T-helper 9 cell (primary cell): Measurements from ENCODE around the gene BCL11B.

ENCODE experiments used
- DNase-seq: peaks from one replicate; pipeline ENCODE4 v3.0.0-alpha.2; 2020

BCL11B gene

DNA sequence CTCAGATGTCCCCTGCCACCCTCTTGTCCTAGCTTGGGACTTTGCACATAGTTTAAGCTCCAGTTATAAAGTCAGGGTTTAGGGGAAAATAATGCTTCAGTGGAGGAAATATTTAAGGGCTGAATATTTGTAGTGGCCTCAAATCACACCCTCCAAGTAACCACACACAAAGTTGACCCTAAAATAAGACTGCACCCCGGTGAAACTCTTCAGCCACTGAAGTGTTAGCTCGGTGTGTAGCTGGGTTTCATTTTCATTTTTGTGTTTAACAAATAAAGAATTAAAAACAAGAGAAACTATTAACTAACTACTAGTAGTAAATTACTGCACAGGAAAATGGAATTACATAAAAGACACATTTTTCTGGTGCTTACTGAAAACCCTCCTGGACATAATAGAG, 14.8 kb upstream of the BCL11B start:
- DNase-seq: no peak

DNA sequence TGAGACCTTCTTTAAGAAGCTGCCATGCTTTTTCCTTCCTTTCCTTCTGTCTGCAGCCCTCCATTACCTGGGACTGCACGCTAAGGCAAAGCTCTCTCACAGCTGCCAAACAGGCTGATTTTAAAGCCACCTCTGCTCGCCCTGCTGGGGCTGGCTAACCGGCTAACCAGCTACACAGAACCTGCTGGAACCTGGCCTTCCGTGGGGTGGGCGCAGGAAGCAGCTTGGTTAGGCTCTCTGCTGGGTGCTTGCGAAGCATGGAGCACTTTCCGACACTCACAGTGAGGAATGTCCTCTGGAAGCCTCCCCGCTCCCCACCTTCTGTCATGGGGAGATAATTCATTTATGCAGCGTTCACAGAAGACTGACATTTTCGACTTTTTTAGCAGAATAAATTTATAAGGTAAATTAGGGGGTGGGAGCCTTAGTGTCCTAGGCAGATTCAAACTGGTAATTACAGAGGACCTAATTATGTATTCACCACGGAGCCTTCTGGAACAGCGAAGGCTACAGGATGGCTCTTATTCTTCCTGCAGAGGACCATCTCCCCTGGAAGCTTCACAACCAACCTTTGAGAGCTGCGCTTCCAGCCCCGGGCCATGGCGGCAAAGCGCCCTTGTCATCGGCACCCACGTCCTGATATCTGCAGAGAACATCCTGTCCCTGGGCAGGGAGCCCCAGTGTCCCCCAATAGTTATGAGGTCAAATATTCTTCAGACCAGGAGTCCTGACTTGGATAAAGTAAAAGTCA, 12.4 kb upstream of the BCL11B start:
- DNase-seq: no peak

DNA sequence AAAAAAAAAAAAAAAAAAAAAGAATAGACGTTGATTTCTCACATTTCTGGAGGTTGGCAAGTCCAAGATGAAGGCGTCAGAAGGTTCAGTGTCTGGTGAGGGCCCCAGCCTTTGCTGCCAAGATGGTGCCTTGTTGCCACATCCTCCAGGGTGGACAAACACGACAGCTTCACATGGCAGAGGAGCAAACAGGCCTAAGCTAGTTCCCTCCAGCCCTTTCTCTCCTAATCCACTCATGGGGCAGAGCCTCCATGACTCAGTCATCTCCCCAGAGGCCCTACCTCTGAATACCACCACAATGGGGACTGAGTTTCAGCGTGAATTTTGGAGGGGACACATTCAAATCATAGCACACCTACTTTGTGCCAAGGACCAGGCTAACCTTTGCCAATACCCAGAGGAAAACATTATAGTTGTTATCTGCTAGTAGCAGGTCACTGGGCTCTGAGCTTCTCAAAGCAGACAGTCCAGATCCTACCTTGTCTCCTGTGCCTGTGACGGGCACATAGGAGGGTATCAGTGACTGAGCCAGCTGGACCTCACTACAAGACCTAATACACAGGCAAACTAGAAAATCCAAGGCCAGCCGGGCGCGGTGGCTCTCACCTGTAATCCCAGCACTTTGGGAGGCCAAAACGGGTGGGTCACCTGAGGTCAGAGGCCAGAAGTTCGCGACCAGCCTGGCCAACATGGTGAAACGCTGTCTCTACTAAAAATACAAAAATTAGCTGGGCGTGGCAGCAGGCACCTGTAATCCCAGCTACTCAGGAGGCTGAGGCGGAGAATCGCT, 10.5 kb upstream of the BCL11B start:
- no peak for DNase-seq

DNA sequence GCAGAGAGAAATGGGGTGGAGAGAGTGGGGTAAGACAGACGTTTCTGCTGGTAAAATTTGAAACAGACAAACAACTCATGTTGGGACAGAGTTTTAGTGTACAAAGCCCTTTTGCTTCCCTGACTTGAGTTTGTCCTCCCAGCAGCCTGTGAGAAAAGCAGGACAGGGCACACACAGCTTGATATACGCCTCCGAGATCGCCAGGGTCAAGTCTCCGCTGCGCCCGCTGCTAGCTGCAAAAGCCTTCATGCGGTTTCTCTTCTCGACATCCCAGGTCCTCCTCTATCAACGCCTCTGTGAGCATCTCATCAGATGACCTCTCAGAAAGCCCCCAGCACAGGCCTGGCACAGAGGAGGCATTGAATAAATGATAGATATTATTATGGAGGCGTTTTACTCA, 9.4 kb upstream of the BCL11B start:
- DNase-seq: no peak

DNA sequence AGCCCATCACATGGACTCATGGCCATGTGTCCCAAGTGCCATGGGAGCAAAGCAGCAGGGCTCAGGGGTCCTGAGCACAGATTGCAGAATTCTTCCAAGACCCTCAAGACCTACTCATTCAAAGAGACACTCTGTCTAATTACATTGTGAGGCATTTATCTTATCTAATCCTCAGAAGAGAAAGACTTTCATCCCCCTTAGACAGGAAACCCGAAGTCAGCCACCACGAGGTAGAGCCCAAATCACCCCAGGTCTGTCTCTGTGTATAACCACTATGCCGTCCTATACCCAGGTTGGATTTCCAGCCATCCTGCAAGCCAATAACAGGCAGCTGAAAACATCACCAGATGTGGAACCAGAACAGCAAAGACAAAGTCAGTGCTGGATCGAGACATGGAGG, 8.9 kb upstream of the BCL11B start:
- no peak for DNase-seq

DNA sequence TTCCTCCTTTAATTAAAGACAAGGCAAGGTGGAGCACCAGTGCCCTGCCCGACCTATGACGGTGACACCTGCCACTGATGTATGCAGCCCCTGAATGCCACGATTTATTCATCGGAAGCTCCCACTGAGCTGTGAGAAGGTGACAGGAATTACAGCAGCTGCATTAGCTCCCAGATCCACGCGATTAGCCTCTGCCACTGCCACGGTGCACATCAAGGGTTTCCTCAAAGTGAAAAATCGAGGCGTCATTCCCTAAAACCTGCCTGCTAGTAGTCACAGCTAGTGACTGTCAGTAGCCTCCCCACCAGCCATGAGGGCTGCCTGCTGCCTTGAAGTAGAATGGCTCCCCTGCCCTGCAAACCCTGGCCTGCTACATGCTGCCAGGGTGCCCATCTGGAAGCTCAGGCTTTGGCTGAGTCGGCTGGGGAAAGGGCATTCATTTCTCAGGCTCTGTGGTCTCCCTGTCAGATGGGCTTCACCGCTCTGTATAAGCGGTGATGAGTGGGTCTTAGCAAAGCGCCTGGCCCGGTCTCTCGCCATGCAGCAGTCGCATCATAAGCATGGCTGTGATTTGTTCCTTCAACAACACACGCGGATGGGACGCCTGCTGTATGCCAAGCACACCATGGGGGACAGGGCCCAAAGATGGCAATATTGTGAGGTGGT, 8.2 kb upstream of the BCL11B start:
- no peak for DNase-seq

DNA sequence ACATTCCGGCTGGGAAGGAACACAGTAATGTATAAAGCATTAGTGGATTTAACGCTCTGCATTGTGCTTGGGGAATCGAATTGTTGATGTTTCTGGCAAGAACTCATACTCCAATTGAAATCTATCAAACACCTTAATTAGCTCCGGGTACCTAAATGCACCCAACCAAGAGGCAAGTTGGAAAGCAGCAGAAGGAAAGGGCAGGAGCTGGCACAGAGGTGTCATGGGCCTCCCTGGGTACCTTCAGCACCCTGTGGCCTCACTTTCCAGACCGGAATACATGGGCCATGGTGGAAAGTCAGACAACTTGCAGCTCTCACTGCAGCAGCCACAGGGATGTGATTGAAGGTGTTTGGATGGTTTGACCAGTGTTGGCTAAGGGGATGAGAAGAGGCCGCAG, 6.8 kb upstream of the BCL11B start:
- DNase-seq: no peak

DNA sequence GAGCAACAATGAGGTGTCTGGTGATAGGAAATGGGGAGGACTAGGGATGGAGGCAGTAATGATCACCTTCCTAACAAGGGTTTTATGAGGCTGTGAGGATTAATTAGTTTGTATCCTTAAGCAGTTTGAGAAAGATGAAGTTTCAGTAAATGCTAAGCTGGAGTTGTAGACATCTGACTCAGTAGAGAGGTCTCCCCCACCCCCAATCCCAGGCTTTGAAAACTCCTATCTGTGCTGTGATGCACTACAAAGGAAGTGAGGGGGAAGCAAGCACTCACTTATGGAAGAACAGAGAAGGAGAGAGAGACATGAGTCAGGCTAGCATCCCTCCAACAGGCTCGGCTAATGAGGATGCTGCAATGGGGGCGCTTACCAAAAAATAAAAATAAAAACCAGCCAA, 5.5 kb upstream of the BCL11B start:
- DNase-seq: no peak

DNA sequence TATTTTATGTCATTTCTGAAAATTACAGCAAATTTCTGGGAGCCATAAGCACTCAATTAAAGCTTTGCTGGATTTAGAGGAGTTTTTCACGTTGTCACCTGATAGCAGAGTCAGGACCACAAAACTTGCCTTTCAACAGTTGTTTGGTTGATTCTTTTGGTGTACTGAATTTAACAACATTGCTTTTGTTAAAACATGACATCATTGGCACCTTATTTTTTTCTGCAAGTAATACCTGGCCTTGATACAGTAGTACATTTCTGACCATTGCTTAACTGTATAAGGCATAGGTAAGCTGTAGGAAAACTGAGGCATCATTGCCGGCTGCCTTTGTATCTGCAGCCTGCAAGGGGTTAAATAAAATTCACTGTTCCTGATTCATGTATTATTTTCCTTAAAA, 4.5 kb upstream of the BCL11B start:
- DNase-seq: no peak

DNA sequence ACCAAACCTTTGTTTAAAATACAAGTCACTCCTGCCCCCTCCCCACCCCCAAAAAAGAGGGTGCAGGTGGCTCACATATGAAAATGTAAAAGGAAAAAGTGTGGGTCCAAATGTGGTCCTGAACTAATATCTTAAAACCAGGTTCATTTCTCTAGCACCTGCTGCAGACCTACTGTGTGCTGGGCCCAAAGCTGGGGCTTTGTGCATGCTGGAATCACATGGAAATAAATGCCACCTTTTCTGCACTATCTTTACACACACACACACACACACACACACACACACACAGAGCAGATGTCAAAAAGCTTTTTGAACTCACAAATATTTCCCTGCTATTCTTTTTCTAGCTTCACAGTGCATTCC, 3.2 kb upstream of the BCL11B start:
- DNase-seq: no peak

DNA sequence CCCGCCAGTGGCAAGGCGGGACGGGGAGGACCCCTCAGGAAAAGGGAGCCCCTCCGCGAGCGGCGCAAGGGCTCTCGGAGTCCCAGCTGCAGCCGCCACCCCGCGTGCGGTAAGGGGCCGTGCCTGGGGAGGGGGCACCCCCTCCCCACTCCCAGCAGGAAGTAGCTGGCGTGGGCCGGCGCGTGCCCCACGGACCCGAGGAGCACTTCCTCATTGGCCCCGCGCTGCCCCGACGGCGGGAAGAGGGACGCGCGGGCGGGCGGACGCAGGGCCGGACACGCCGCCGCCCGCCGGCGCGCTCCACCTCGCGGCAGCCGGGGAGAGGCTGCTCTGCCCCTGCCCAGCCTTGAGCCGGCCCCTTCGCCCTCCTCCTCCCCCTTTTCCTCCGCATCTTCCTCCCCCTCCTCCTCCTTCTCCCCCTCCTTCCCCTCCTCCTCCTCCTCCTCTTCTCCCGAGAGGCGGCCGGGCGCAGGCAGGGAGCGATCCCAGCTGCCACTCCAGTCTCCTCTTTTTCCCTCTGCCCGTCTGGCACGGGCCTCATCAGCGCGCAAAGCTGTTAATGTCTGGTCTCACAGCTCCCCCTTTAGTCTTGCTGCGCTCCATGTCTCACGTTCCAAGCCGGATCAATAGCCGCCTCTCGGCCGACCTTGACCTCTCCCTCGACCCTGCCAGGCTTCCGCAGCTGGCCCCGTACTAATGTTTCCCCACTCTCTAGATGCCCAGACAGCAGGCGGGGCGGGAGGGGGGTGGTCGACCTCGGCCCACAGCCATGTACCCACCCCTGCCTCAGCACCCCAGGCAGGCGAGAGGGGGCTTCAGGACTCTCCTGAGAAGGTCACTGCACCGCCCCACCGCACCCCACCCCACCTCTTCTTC, 2.6 kb upstream of the BCL11B start:
- peak; percentile 41 for DNase-seq

DNA sequence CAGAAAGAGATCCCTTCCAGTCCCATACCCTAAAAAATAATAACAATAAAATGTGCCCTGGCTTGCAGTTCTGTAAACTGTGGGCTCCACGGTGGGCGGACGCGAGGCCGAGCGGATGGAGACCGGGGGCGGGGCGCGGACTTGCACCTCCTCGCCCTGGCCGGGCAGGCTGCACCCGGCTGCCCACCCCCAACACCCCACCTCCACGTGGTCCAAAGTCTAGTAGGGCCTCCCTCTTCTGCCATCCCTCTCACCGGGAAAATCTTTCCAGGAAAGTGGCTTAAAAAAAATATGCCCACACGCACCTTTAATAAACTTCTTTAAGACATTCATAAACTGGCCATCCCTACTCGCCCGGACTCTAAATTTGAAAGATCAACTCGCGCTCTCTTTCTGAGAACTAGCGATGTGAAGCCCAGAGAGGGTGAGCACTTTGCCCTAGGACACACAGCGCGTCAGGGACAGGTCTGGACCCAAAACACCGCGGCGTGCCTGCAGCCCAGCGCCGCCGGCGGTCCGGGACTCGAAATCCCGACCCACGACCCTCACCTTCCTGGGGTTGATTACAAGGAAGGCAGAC, 1.9 kb upstream of the BCL11B start:
- DNase-seq: no peak

DNA sequence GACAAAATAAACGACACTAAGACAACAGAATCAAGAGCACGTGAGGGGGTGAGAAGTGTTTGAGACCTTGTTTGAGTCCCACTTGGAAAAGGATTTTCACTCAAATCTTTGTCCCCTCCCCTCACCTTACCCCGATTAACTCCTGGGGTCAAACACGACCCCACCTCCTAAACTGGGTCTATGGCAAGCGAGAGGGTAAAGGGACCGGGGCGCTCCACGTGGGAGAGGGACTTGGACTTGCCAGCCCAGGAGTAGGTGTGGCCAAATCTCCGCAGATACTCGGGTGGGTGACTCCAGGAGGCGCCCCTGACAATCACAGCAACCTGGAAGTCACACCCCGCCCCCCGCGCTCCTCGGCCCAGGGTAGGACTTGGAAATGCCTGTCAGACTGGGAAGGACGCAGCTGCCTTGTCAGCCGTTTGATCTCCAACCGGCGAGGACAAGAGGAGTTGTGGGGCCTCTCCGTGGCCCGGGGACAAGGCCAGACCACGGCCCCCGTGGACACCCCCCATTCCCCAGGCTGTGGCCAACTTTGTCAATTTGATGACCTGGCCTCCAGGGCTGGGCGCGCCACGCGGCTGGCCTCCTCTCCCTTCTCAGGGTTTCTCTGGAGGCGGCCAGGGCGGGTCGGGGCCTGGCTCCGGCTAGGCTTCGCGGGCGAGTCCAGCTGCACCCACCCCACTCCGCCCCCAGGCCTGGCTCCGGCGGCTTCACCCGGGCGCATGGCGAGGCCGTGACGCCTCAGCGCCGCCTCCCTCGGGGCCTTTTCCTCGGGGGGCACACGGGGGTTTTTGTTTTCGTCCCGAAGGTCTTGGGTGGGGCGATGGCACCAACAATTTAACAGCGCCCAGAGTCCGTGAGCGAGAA, 1.1 kb upstream of the BCL11B start:
- DNase-seq: no peak

DNA sequence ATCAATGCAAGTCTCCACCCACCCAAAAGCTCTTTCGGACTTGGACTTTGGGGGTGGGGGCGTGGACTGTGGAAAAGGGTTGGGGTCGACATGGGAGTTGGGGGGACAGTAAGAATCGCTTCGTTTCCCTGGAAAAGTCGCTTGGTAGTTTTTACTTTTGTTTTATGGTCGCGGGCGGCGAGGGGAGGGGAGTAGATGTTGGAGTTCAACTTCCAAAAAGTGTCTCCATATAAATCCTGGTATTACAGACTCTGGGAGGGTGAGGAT, 568 bp upstream of the BCL11B start:
- DNase-seq: no peak

DNA sequence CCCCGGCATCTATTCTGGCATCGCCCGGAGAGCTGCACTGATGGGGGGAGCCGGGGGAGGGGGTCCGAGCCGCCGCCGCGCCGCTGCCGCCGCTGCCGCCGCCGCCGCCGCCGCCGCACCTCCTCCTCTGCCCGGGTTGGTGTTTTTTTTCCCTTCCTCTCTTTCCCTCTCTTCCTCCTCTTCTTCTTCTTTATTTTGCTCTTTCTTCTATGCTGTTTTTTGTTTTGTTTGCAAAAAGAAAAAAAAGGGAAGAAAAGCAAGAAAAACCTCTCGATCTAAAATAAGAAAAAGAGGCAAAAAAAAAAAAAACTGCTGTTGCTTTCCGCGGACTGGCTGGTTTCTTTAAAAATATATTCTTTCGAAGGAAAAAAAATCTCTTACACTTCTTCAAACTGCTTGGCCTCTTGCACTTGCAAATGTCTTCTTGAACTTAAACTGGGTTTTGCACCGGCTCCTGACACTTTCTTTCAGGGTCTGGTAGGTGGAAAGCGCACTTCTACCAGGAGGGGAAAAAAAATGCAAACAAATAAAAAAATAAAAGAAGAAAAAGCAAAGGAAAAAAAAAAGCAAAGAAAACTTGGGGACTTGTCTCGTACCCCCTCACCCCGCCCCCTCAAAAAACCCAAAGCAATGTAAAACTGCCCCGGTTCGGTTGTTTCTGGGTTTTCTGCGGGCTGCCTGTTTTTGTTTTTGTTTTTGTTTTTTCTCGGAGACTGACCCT, 616 bp downstream of the BCL11B start:
- DNase-seq: no peak

DNA sequence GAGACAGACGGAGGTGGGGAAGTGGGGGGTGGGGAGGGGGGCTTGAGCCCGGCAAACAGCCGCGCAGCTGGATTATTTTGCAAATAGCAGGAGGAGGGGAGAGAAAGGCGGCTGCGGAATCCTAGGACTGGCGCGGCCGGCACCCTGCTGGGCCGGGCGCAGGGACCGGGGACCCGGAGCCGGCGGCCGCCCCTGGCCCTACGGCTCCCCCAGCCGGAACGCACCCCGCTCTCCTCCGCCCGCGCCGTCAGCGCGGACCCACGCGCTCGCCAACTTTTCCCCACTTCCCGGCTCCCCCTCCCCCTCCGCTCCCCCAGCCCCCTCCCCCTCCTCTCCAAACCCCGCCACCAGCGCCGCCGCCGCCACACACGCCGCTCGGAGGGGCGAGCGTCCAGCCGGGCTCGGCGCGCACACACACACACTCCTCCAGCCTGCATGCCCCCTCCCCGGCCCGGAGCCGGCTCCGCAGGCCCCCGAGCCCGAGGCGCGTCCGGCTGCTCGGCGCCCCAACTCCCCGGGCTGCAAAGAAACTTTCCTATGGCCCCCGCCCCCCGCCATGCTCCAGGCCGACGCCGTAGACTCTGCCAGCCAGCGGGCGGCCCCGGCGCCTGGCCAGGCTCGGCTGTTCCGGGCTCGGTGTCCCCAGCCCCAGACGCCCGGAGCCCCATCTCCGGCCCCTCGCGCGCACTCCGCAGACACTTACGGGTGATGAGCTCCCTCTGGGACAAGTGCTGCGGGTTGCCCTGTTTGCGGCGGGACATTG, 1.4 kb downstream of the BCL11B start:
- DNase-seq: no peak

DNA sequence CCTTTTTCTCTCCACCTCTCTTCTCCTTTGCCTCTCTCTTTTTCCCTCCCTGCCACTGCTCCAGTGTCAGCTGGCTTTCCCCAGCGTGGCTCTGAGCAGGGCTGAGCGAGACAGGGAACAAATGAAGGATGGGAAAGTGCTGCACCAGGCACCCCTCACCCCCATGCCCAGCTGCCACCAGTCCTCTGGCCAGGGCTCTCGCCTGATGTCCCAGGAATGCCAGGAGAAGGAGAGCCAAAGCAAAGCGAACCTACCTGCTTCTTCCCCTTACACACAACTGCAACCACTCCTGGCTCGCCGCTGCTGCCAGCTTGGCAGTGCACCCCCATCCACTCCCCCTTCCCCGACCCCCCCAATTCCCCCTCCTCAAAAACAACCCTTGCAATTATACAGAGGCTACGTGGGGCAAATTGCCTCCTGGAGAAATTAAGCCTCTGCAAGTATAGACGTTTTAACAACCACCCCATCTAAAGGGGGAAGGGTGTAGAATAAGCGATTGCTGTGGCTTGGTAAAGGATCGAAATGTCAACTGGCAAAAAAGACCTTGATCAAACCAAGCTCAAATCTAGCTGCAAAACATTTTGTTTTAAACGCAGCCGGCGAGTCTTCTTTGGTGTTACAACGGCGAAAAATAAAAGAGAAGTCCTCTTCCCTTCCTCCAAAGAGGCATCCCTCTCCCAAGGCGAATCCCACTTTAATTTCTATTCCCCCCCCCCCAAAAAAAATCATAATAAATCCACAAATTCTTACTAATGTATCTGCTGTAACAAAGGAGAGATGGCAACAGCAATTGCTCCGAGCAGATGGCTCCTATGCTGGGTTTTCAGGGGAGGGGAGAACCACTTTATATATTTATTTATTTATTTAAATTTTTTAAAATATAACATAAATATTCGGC, 2.9 kb downstream of the BCL11B start:
- DNase-seq: no peak

DNA sequence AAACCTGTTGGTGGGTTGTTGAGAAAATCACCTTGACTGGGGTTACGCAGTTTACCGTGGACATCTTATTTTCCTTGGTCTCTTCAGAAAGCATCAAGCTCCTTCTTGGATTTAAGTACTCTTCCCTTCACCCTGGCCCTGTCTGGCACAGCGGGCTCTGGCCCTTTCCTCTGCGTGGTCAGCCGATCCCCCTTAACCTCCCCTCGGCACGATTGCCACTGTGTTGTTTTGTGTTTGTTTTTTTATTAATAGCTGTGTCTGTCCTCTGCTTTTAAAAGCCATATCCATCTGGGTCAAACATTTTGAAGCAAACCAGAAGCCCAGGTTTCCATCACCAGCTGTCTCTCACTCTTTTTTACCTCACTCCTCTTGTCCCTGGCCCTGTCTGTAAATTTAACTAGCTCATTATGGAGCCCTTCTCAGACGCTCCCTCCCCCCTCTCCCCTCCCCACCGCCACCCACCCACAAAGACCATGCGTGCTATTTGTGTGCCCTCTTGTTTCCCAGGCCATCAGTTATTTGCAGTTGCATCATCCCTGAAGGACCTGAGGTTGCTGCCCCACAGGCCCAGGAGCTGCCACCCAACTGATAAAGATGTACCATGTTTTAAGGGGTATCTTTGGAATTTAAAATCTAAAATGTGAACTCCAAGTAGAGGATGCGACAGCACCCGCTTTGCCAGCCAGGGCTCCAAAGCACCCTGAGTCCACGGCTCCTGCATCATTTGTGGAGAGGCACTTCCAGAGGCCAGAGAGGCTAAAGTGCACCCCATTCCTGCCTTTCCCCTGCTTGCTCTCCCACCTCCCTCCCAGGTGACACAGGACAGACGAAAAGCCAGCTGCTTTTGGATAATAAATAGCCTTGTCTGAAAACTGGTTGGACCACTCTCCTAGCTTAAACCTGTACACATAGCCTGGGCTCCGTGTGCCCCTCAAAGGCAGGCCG, 3.9 kb downstream of the BCL11B start:
- no peak for DNase-seq
